GM12892 (cell line): ENCODE results near the gene MUTYH.

Experiments
- DNase-seq: peaks from one replicate; pipeline ENCODE4 v3.0.0; 2011; ENCODE audit not compliant: insufficient read length
- FAIRE-seq: peaks from 2 replicates; lab custom pipeline; 2011; peaks lifted over from hg19 to GRCh38; lab: Jason Lieb, UNC
- POLR2A ChIP-seq: IDR thresholded peaks from 2 replicates; pipeline ENCODE4 v1.6.1; 2011; ENCODE audit warnings: low read depth, low read length, control low read depth
- POLR2AphosphoS5 ChIP-seq: IDR thresholded peaks from 2 replicates; pipeline ENCODE4 v1.6.1; 2011; ENCODE audit warnings: low read depth, low read length, control low read depth
- TAF1 ChIP-seq: IDR thresholded peaks from 2 replicates; pipeline ENCODE4 v1.6.1; 2011; ENCODE audit warnings: low read depth, mild to moderate bottlenecking, control low read depth, low read length, borderline replicate concordance

The MUTYH gene

GRCh38 chr1:45328680-45329079 is 11.6 kb downstream of the MUTYH start:
- TF ChIP-seq POLR2A (peak; percentile 50; the same call in 1 of the 2 replicates), TAF1 (no peak)
- FAIRE-seq (no peak), DNase-seq (no peak)

DNA sequence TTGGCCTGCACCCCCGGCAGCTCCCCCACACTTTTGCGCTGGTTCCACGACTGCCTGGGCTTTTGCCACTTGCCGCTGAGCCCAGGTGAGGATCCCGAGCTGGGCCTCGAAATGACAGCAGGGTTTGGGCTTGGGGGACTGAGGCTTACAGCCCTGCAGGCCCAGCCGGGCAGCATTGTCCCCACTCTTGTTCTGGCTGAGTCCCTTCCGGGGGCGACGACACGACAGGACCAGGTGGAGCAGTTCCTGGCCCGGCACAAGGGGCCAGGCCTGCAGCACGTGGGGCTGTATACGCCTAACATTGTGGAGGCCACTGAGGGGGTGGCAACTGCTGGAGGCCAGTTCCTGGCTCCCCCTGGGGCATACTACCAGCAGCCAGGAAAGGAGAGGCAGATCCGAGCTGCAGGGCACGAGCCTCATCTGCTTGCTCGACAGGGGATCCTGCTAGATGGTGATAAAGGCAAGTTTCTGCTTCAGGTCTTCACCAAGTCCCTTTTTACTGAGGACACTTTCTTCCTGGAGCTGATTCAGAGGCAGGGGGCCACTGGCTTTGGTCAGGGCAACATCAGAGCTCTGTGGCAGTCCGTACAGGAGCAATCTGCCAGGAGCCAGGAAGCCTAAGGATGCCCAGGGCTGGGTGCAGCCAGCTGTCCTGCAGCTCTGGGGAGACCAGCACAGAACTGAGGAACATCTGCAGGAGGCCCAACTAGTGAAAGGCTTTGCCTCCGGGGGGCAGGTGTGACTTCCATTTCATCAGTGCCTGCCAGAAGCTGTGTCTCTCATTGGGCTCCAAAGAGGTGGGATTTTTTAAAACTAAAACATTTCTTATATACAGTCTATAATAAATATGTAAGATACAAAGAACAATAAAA is 12.4 kb downstream of the MUTYH start:
- TF ChIP-seq TAF1 (no peak), POLR2AphosphoS5 (no peak), POLR2A (no peak; the same call in 1 of the 2 replicates)
- DNase-seq (no peak), FAIRE-seq (peak; percentile 30)

- peak; percentile 94 for TF ChIP-seq POLR2AphosphoS5
- TF ChIP-seq POLR2A: peak; percentile 93
- TF ChIP-seq TAF1: peak; percentile 84
- DNase-seq: peak; percentile 78
Measured at GRCh38 chr1:45326627-45327623, 13.3 kb downstream of the MUTYH start, which contains the start of gene HPDL. HPDL (plus strand) TSS chr1:45326895; CDS start chr1:45327149, 254 bp downstream.

GRCh38 chr1:45325851-45326506 is 14.3 kb downstream of the MUTYH start:
- no peak for FAIRE-seq

More at GRCh38 chr1:45326627-45327623, 13.3 kb downstream of the MUTYH start, which contains the start of gene HPDL:
- no peak for FAIRE-seq

DNA sequence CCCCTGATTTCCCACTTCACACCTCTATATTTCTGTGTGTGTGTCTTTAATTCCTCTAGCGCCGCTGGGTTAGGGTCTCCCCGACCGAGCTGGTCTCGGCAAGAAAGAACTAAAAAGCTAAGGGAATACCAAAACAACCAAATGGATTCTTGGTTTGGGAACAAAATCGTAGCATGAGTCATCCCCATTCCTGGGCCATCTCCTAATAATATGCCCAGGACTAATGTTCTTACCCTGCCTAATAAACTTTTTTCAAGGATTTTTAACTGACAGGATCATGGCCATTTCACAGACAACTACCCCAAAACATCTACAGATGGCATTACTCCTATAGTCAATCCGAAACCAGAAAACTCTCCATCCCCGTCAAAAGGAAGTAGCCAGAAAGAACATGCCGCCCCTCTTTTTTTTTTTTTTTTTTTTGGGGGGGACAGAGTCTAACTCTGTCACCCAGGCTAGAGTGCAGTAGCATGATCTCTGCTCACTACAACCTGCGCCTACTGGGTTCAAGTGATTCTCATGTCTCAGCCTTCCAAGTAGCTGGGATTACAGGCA is 17.7 kb downstream of the MUTYH start:
- TF ChIP-seq POLR2A (no peak), POLR2AphosphoS5 (no peak)
- FAIRE-seq: no peak
- no peak for DNase-seq

More at GRCh38 chr1:45325851-45326506, 14.3 kb downstream of the MUTYH start:
- TF ChIP-seq POLR2AphosphoS5: no peak
- no peak for TF ChIP-seq POLR2A
- TF ChIP-seq TAF1: no peak
- DNase-seq: no peak

DNA sequence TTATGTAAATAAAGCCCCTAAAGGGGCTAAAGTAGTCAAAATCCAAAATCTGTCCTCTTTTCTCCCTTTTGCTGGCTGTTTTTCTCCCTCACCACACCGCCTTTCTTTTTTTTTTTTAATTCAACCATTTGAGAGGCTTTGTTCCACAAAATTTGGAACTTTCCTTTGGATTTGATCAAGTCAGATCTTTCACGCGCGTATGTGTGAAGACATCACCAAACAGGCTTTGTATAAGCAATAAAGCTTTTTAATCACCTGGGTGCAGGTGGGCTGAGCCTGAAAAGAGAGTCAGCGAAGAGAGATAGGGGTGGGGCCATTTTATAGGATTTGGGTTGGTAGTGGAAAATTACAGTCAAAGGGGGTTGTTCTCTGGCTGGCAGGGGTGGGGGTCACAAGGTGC is 18.8 kb downstream of the MUTYH start:
- no peak for FAIRE-seq
- TF ChIP-seq POLR2A (no peak), TAF1 (no peak), POLR2AphosphoS5 (no peak)

DNA sequence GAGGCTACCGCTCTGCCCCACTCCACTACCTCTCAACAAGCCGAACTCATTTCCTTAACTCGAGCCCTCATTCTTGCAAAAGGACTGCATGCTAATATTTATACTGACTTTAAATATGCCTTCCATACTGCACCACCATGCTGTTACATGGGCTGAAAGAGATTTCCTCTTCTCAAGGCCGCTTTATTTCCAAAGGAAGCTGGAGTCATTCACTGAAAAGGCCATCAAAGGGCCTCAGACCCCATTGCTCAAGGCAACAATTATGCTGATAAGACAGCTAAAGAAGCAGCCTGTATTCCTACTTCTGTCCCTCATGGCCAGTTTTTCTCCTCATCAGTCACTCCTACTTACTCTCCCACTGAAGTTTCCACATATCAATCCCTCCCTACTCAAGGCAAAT is 20.5 kb downstream of the MUTYH start:
- TF ChIP-seq POLR2AphosphoS5 (no peak), TAF1 (no peak), POLR2A (no peak)
- no peak for DNase-seq
- FAIRE-seq: no peak

More for the DNA sequence above, 18.8 kb downstream of the MUTYH start:
- no peak for DNase-seq

DNA sequence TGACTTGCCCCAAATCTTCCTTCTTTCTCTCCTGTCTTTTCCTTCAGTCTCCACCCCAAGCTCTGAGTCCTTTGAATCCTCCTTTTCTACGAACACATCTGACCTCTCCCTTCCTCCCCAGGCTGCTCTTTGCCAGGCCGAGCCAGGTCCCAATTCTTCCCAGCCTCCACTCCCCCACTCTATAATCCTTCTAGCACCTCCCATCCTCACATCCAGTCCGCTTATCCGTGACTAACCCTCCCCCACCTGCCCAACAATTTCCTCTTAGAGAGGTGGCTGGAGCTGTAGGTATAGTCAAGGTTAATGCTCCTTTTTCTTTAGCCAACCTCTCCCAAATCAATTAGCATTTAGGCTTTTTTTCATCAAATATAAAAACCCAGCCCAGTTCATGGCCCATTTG is 23.1 kb downstream of the MUTYH start:
- TF ChIP-seq POLR2A: no peak
- TF ChIP-seq POLR2AphosphoS5: no peak
- TF ChIP-seq TAF1: no peak
- FAIRE-seq (no peak), DNase-seq (no peak)

GRCh38 chr1:45314266-45314665 is 26.0 kb downstream of the MUTYH start:
- DNase-seq (no peak), FAIRE-seq (no peak)
- TF ChIP-seq TAF1: no peak
- TF ChIP-seq POLR2AphosphoS5: no peak
- no peak for TF ChIP-seq POLR2A

- DNase-seq: no peak
- TF ChIP-seq POLR2AphosphoS5 (no peak), TAF1 (no peak), POLR2A (no peak)
- no peak for FAIRE-seq
Measured at GRCh38 chr1:45306905-45307304, 33.3 kb downstream of the MUTYH start.
